ENCODE measurements around the gene CTAG1A.
"Not testable (repeated sequence)": the region's sequence is repeated elsewhere in the genome, so short reads cannot be mapped to it uniquely, and the experiment has no call there.

DNA sequence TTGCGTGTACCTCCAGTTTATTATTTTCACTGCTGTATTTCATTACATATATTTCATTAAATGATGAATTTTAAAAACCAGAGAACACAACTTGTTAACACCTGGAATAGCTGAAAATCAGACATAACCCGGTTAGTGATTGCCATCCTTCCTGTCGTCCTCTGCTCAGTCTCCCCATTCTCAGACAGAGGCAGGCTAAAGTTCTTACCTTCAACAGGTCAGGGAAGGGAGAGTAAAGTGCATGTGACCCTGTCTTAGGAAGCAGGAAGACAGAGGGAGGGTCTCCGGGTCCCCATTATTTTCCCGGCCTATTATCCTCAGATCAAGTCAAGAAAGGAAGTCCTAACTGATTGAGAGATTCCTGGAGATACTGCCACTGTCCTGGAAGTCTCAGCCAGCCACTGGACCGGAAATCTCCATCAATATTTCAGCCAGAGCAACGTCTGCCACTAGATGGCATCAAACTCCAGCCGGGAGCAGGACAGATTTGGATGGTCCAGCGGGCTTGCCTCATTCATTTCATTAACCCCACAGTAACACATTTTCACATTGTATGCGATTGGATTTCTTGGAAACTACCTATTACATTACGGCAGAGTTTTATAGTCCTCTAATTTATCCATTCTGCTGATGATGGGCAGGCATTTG is 36.0 kb downstream of the CTAG1A start:
- not testable (repeated sequence) for TF ChIP-seq CTCF (IDR thresholded peaks at IDR 0.05; ENCODE audit: low read depth, low read length, poor library complexity, severe bottlenecking); EZH2phosphoT487 (IDR thresholded peaks at IDR 0.05; ENCODE audit: borderline replicate concordance, low read length)
